Gastrocnemius medialis (tissue), 4 donors: ENCODE results near the gene TSPAN14.
"Not testable (repeated sequence)": the region's sequence is repeated elsewhere in the genome, so short reads cannot be mapped to it uniquely, and the experiment has no call there.

Experiments
- CTCF ChIP-seq, 5 experiments: fragments of 450-650 bp in 3 of 5; fragments of 200-600 bp in 2 of 5; sonication (generic) in 2 of 5; IDR thresholded peaks in 4 of 5; conservative IDR thresholded peaks in 1 of 5; 1 replicate in 4 of 5; 2 replicates in 1 of 5; pipeline ENCODE4 v1.5.1; 2016 to 2019; ENCODE audit warnings: antibody characterized with exemption in 5 of 5, mild to moderate bottlenecking in 3 of 5, moderate library complexity in 3 of 5
- POLR2A ChIP-seq, 2 donors: fragments of 450-650 bp; IDR thresholded peaks; one replicate each; pipeline ENCODE4 v1.6.1; 2017; ENCODE audit warnings: antibody characterized with exemption in 2 of 2, mild to moderate bottlenecking in 2 of 2, moderate library complexity in 2 of 2

- not testable (repeated sequence) for TF ChIP-seq POLR2A (IDR thresholded peaks at IDR 0.05); CTCF (IDR thresholded peaks at IDR 0.05 in 4 of 5, conservative IDR thresholded peaks at IDR 0.05 in 1 of 5)
Measured at GRCh38 chr10:80534646-80535045, 80.5 kb downstream of the TSPAN14 start.
